Prostate gland (tissue), 2 donors: ENCODE results near the gene TAF3. TPM values are rescaled to one million over a fixed set of nuclear protein-coding genes. Genes with fewer than 3 reads are reported as not detected.

ENCODE experiments used
- DNase-seq: peaks from one replicate; pipeline ENCODE4 v3.0.0-alpha.2; 2019; ENCODE audit warnings: low spot score
- H3K27ac ChIP-seq, 2 donors: fragments of 200-600 bp; sonication (generic); 2 replicates each; pipeline ENCODE4 v1.5.1; 2017 to 2019
- H3K27me3 ChIP-seq: fragments of 200-600 bp; sonication (generic); replicated peaks from 2 replicates; pipeline ENCODE4 v1.5.1; 2019; ENCODE audit not compliant: insufficient read depth
- H3K36me3 ChIP-seq, 2 donors: fragments of 200-600 bp; sonication (generic); 1 replicate in 1 of 2; 2 replicates in 1 of 2; pipeline versions ENCODE4 v1.5.1 to v1.8.1; 2017 to 2019
- H3K4me1 ChIP-seq: fragments of 200-600 bp; sonication (generic); replicated peaks from 2 replicates; pipeline ENCODE4 v1.5.1; 2019
- H3K4me3 ChIP-seq, 2 donors: fragments of 200-600 bp; sonication (generic); 2 replicates each; pipeline ENCODE4 v1.5.1; 2017 to 2019
- H3K9me3 ChIP-seq: fragments of 200-600 bp; sonication (generic); 2 replicates; pipeline ENCODE4 v1.5.1; 2017
- CTCF ChIP-seq, 4 experiments: fragments of 200-600 bp in 2 of 4; fragments of 450-650 bp in 2 of 4; sonication (generic) in 2 of 4; IDR thresholded peaks; 1 replicate in 3 of 4; 2 replicates in 1 of 4; pipeline ENCODE4 v1.5.1; 2016 to 2019; ENCODE audit warnings: antibody characterized with exemption in 4 of 4, mild to moderate bottlenecking in 2 of 4, moderate library complexity in 2 of 4
- POLR2A ChIP-seq: fragments of 450-650 bp; IDR thresholded peaks from one replicate; pipeline ENCODE4 v1.6.1; 2016; ENCODE audit warnings: antibody characterized with exemption, mild to moderate bottlenecking
- POLR2AphosphoS5 ChIP-seq: sonication (generic); formaldehyde crosslinking; IDR thresholded peaks from one replicate; pipeline ENCODE4 v1.6.1; 2017; ENCODE audit warnings: antibody characterized with exemption
- WGBS: methylation state at CpG from one replicate; pipeline ENCODE4 v1.1.5; 2018; 5-methylcytosine and 5-hydroxymethylcytosine counted together
- intact Hi-C: fragments of 100-400 bp; cut with DNase I; formaldehyde crosslinking; loops from one replicate; pipeline ENCODE4 v1.14.2; 2022
- total RNA-seq, 2 donors: library from RNA; depleted of rRNA; stranded (reverse); fragments of >200 nt; gene quantifications; one replicate each; pipeline ENCODE4 v1.1.0, GENCODE V29; 2016

The TAF3 gene
- total RNA-seq, 2 donors from 2014 or later = 4.4 to 20.2 TPM

GRCh38 chr10:7792541-7792940 is 25.8 kb upstream of the TAF3 start:
- no peaks in the 10 kb centered on the region for H3K4me1 ChIP-seq

GRCh38 chr10:7794251-7795026 is 23.9 kb upstream of the TAF3 start:
- Histone ChIP-seq H3K27me3 (no peaks in the 10 kb centered on the region), H3K36me3 (no peaks in the 10 kb centered on the region), H3K4me1 (no peaks in the 10 kb centered on the region), H3K9me3 (no peaks in the 10 kb centered on the region), H3K4me3 (no peak overlapping the region), H3K27ac (no peak overlapping the region)
- TF ChIP-seq POLR2AphosphoS5 (no peak), POLR2A (no peak), CTCF (IDR thresholded peaks at IDR 0.05) (no peak)
- intact Hi-C loops = no loop called here
- DNase-seq = no peak
- WGBS = 87% methylated on average over 4 of the region's 4 CpGs

More at GRCh38 chr10:7792541-7792940, 25.8 kb upstream of the TAF3 start:
- intact Hi-C loops = no loop called here
- 60% methylated on average over 1 of the region's 1 CpG for whole genome bisulfite sequencing
- Histone ChIP-seq H3K9me3 (no peaks in the 10 kb centered on the region), H3K27ac (no peak overlapping the region), H3K36me3 (no peaks in the 10 kb centered on the region), H3K4me3 (no peak overlapping the region), H3K27me3 (no peaks in the 10 kb centered on the region)
- no peak for DNase-seq
- TF ChIP-seq POLR2AphosphoS5 = no peak
- no peak for TF ChIP-seq POLR2A
- TF ChIP-seq CTCF (IDR thresholded peaks at IDR 0.05) = no peak

- no peak for TF ChIP-seq POLR2AphosphoS5
- TF ChIP-seq POLR2A = no peak
- TF ChIP-seq CTCF (IDR thresholded peaks at IDR 0.05) = no peak
- 63% methylated on average over 4 of the region's 4 CpGs for WGBS
- H3K27me3 ChIP-seq = no peaks in the 10 kb centered on the region
- no peak for DNase-seq
- no peaks in the 10 kb centered on the region for H3K9me3 ChIP-seq
- no peak overlapping the region for H3K27ac ChIP-seq
- H3K4me1 ChIP-seq = no peaks in the 10 kb centered on the region
- H3K36me3 ChIP-seq = no peaks in the 10 kb centered on the region
- no peak overlapping the region for H3K4me3 ChIP-seq
- intact Hi-C loops = no loop called here
Measured at GRCh38 chr10:7795605-7796004, 22.7 kb upstream of the TAF3 start.

GRCh38 chr10:7797582-7797981 is 20.7 kb upstream of the TAF3 start:
- no peak overlapping the region for H3K4me3 ChIP-seq
- no peaks in the 10 kb centered on the region for H3K27me3 ChIP-seq
- intact Hi-C loops = no loop called here
- H3K36me3 ChIP-seq = peaks cover 0 to 3% of the 10 kb centered on the region in 2 donors
- TF ChIP-seq POLR2AphosphoS5 = no peak
- no peak for TF ChIP-seq CTCF (IDR thresholded peaks at IDR 0.05)
- TF ChIP-seq POLR2A = no peak
- no peak overlapping the region for H3K27ac ChIP-seq
- no peaks in the 10 kb centered on the region for H3K9me3 ChIP-seq
- no peaks in the 10 kb centered on the region for H3K4me1 ChIP-seq
- WGBS = 84% methylated on average over 6 of the region's 6 CpGs
- no peak for DNase-seq

GRCh38 chr10:7802606-7803005 is 15.7 kb upstream of the TAF3 start:
- DNase-seq = no peak
- 88% methylated on average over 4 of the region's 4 CpGs for whole genome bisulfite sequencing
- no peak overlapping the region for H3K4me3 ChIP-seq
- no peaks in the 10 kb centered on the region for H3K4me1 ChIP-seq
- intact Hi-C loops = no loop called here
- H3K27ac ChIP-seq = no peak overlapping the region
- peaks cover 3 to 4% of the 10 kb centered on the region in 2 donors for H3K36me3 ChIP-seq
- no peaks in the 10 kb centered on the region for H3K27me3 ChIP-seq
- no peak for TF ChIP-seq CTCF (IDR thresholded peaks at IDR 0.05)
- TF ChIP-seq POLR2AphosphoS5 = no peak
- TF ChIP-seq POLR2A = no peak
- no peaks in the 10 kb centered on the region for H3K9me3 ChIP-seq
